ENCODE results near the gene BCDIN3D.

The BCDIN3D gene

DNA sequence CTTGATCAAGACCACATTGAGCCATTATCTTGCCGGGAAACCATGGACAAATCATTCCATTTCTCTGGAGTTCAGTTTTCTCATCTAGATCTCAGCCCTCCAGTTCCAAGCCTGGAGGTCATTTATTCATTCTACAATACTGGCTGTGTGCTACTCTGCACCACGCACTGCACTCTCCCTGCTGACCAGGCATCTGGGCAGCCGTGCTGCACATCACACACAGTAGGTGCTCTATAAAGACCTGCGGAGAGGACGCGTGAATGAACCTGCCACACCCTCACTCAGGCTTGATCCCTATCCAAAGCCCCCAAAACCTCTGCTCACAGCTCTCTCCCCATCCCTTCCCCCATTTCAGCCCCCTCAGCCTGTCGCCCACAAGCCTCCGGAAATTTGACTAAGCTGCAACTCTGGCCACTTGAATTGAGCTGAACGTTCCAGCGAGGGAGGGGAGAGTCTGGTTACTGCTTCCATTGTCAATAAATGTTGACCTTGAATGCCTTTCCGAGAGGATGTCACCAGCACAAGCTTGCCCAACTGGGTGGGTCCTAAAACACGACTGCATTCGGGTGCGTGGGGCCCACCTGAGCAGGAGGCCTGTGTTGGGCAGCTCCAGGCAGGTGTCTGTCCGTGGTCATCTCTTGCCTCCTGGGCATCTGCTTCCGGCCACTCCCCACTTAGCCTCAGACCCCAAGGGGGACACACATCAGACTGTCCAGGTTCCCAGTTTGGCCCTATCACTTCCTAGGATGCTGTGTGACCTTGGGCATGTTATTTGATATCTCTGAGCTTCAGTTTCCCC lies 43.0 kb upstream of the BCDIN3D start:
- no peaks in the 10 kb centered on the region for H3K36me3 ChIP-seq (ENCODE audit: insufficient read depth, low read length)
- H2AFZ ChIP-seq (ENCODE audit: low read depth, low read length) = no peak overlapping the region
- H3K4me1 ChIP-seq (ENCODE audit: insufficient read depth, low read length) = no peaks in the 10 kb centered on the region
- no peak overlapping the region for H3K9ac ChIP-seq (ENCODE audit: low read depth, low read length)
- no peak overlapping the region for H3K4me3 ChIP-seq (ENCODE audit: low read depth in 1 of 2, low read length in 2 of 2)
- H3K27ac ChIP-seq (ENCODE audit: low read length) = no peak overlapping the region
- H3K9me3 ChIP-seq (ENCODE audit: insufficient read depth, low read length, severe bottlenecking) = no peaks in the 10 kb centered on the region
- TF ChIP-seq, protein P1, sequence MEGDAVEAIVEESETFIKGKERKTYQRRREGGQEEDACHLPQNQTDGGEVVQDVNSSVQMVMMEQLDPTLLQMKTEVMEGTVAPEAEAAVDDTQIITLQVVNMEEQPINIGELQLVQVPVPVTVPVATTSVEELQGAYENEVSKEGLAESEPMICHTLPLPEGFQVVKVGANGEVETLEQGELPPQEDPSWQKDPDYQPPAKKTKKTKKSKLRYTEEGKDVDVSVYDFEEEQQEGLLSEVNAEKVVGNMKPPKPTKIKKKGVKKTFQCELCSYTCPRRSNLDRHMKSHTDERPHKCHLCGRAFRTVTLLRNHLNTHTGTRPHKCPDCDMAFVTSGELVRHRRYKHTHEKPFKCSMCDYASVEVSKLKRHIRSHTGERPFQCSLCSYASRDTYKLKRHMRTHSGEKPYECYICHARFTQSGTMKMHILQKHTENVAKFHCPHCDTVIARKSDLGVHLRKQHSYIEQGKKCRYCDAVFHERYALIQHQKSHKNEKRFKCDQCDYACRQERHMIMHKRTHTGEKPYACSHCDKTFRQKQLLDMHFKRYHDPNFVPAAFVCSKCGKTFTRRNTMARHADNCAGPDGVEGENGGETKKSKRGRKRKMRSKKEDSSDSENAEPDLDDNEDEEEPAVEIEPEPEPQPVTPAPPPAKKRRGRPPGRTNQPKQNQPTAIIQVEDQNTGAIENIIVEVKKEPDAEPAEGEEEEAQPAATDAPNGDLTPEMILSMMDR (IDR thresholded peaks at IDR 0.05; ENCODE audit: borderline replicate concordance, extremely low read depth, low read length, poor library complexity, severe bottlenecking) = no peak
- no peak for TF ChIP-seq EZH2 (IDR thresholded peaks at IDR 0.05; ENCODE audit: borderline replicate concordance, low read depth, low read length, severe bottlenecking)
- H3K79me2 ChIP-seq (ENCODE audit: insufficient read depth, low read length) = no peaks in the 10 kb centered on the region
- H3K4me2 ChIP-seq (ENCODE audit: insufficient read depth, low read length) = no peak overlapping the region
- H3K27me3 ChIP-seq (ENCODE audit: insufficient read depth, low read length, poor library complexity) = peaks cover 2% of the 10 kb centered on the region
- no peaks in the 10 kb centered on the region for H4K20me1 ChIP-seq (ENCODE audit: insufficient read depth, low read length)
- no peak for DNase-seq
- ATAC-seq (ENCODE audit: insufficient read depth, low read depth) = no peak

DNA sequence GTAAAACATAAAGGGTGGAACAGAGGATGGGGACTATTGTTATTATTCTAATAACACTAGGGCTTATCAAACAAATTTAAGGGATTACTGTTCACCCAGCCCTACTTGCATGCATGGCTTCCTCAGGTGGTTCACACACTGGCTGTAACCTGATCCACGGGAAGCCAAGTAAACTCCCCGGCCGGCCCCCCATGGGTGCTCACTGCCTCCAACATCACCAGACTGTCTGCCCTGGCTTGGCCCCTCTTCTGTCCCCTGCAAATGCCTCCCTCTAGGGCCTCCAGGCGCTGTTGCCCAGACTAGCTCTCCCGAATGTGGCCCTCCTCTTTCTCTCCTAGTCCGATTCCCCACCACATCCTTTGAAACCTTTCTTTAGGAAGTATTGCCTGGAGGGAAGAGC lies 42.2 kb upstream of the BCDIN3D start:
- DNase-seq (no peak), ATAC-seq (ENCODE audit: insufficient read depth, low read depth) (no peak)
- no peaks in the 10 kb centered on the region for H3K9me3 ChIP-seq (ENCODE audit: insufficient read depth, low read length, severe bottlenecking)
- H4K20me1 ChIP-seq (ENCODE audit: insufficient read depth, low read length) = no peaks in the 10 kb centered on the region
- H3K79me2 ChIP-seq (ENCODE audit: insufficient read depth, low read length) = no peaks in the 10 kb centered on the region
- H3K9ac ChIP-seq (ENCODE audit: low read depth, low read length) = no peak overlapping the region
- H2AFZ ChIP-seq (ENCODE audit: low read depth, low read length) = no peak overlapping the region
- H3K4me2 ChIP-seq (ENCODE audit: insufficient read depth, low read length) = no peak overlapping the region
- H3K4me1 ChIP-seq (ENCODE audit: insufficient read depth, low read length) = no peaks in the 10 kb centered on the region
- TF ChIP-seq, protein P1 (IDR thresholded peaks at IDR 0.05; ENCODE audit: borderline replicate concordance, extremely low read depth, low read length, poor library complexity, severe bottlenecking) = no peak
- TF ChIP-seq EZH2 (IDR thresholded peaks at IDR 0.05; ENCODE audit: borderline replicate concordance, low read depth, low read length, severe bottlenecking) = no peak
- no peaks in the 10 kb centered on the region for H3K36me3 ChIP-seq (ENCODE audit: insufficient read depth, low read length)
- no peak overlapping the region for H3K4me3 ChIP-seq (ENCODE audit: low read depth in 1 of 2, low read length in 2 of 2)
- H3K27me3 ChIP-seq (ENCODE audit: insufficient read depth, low read length, poor library complexity) = no peaks in the 10 kb centered on the region
- no peak overlapping the region for H3K27ac ChIP-seq (ENCODE audit: low read length)

DNA sequence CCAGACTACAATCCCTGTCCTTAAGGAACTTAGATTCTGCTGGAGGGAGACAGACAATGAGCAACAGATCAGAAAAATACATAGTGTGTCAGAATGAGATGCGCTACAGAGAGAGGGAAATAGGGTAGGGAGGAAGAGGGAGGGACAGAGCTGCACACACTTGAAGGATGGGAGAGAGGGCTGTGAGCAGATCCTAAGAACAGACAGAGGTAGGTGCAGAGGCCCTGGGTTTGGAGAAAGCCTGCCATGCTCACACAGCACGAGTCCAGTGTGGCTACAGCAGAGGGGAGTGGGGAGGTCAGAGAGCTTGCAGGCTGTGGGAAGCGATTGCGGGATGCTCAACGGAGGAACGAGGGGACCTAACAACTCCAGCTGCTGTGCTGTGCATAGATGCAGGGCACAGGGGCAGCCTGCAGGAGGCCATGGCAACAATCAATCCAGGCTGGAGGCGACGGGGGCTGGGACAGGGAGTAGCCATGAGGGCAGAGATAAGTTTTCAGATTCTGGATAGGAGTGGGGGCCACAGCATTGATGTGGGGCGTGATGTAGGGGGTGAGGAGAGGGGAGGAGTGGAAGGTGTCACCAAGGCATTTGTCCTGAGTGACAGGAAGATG lies 40.1 kb upstream of the BCDIN3D start:
- H3K9ac ChIP-seq (ENCODE audit: low read depth, low read length) = no peak overlapping the region
- no peak overlapping the region for H3K4me2 ChIP-seq (ENCODE audit: insufficient read depth, low read length)
- H3K4me3 ChIP-seq (ENCODE audit: low read depth in 1 of 2, low read length in 2 of 2) = no peak overlapping the region
- H3K27me3 ChIP-seq (ENCODE audit: insufficient read depth, low read length, poor library complexity) = no peaks in the 10 kb centered on the region
- H3K27ac ChIP-seq (ENCODE audit: low read length) = no peak overlapping the region
- H3K79me2 ChIP-seq (ENCODE audit: insufficient read depth, low read length) = no peaks in the 10 kb centered on the region
- no peaks in the 10 kb centered on the region for H3K4me1 ChIP-seq (ENCODE audit: insufficient read depth, low read length)
- H3K9me3 ChIP-seq (ENCODE audit: insufficient read depth, low read length, severe bottlenecking) = peaks cover 7% of the 10 kb centered on the region
- no peak overlapping the region for H2AFZ ChIP-seq (ENCODE audit: low read depth, low read length)
- TF ChIP-seq EZH2 (IDR thresholded peaks at IDR 0.05; ENCODE audit: borderline replicate concordance, low read depth, low read length, severe bottlenecking) = no peak
- TF ChIP-seq, protein P1 (IDR thresholded peaks at IDR 0.05; ENCODE audit: borderline replicate concordance, extremely low read depth, low read length, poor library complexity, severe bottlenecking) = no peak
- no peaks in the 10 kb centered on the region for H3K36me3 ChIP-seq (ENCODE audit: insufficient read depth, low read length)
- ATAC-seq (ENCODE audit: insufficient read depth, low read depth) (no peak), DNase-seq (no peak)
- no peaks in the 10 kb centered on the region for H4K20me1 ChIP-seq (ENCODE audit: insufficient read depth, low read length)
